Astrocyte (in vitro differentiated cells and primary cell): ENCODE data around the gene SF1. TPM values are rescaled to one million over a fixed set of nuclear protein-coding genes. Genes with fewer than 3 reads are reported as not detected.

Source experiments
- DNase-seq: peaks from one replicate; pipeline ENCODE4 v3.0.0-alpha.2; 2010; ENCODE audit warnings: low read depth
- FAIRE-seq: peaks from 2 replicates; lab custom pipeline; 2011; peaks lifted over from hg19 to GRCh38; lab: Jason Lieb, UNC
- H2AFZ ChIP-seq: 2 replicates; pipeline ENCODE4 v1.6.0; 2012; ENCODE audit warnings: low read depth, low read length, inconsistent platforms
- H3K27ac ChIP-seq: 2 replicates; pipeline ENCODE4 v1.5.1; 2011; ENCODE audit warnings: low read depth, low read length, inconsistent platforms
- H3K27me3 ChIP-seq: 2 replicates; pipeline ENCODE4 v1.6.0; 2011; ENCODE audit warnings: low read length, inconsistent platforms; ENCODE audit not compliant: insufficient read depth
- H3K36me3 ChIP-seq: 2 replicates; pipeline ENCODE4 v1.5.1; 2011; ENCODE audit warnings: low read length, inconsistent platforms; ENCODE audit not compliant: insufficient read depth
- H3K4me1 ChIP-seq: 2 replicates; pipeline ENCODE4 v1.5.1; 2011; ENCODE audit warnings: low read length, inconsistent platforms; ENCODE audit not compliant: insufficient read depth
- H3K4me2 ChIP-seq: 2 replicates; pipeline ENCODE4 v1.6.0; 2012; ENCODE audit warnings: low read length, inconsistent platforms
- H3K4me3 ChIP-seq: 2 replicates; pipeline ENCODE4 v1.5.1; 2011; ENCODE audit warnings: low read depth, mild to moderate bottlenecking, low read length, inconsistent platforms; ENCODE audit not compliant: insufficient read depth
- H3K79me2 ChIP-seq: 2 replicates; pipeline ENCODE4 v1.6.0; 2012; ENCODE audit warnings: mild to moderate bottlenecking, low read length, inconsistent platforms; ENCODE audit not compliant: insufficient read depth
- H3K9ac ChIP-seq: 2 replicates; pipeline ENCODE4 v1.6.0; 2012; ENCODE audit warnings: mild to moderate bottlenecking, low read length, inconsistent platforms
- H3K9me3 ChIP-seq: 2 replicates; pipeline ENCODE4 v1.5.1; 2012; ENCODE audit warnings: low read depth, mild to moderate bottlenecking, low read length, inconsistent platforms; ENCODE audit not compliant: insufficient read depth
- H4K20me1 ChIP-seq: 2 replicates; pipeline ENCODE4 v1.6.0; 2012; ENCODE audit warnings: low read length, inconsistent platforms; ENCODE audit not compliant: insufficient read depth
- H3K27ac Mint-ChIP-seq: one replicate; pipeline ENCODE4 v1.8.0; 2021; ENCODE audit warnings: mild to moderate bottlenecking, mixed read lengths; ENCODE audit not compliant: unreplicated experiment
- H3K27me3 Mint-ChIP-seq: one replicate; pipeline ENCODE4 v1.8.0; 2021; ENCODE audit warnings: low read depth, mixed read lengths; ENCODE audit not compliant: unreplicated experiment
- H3K36me3 Mint-ChIP-seq: one replicate; pipeline ENCODE4 v1.8.0; 2021; ENCODE audit warnings: low read depth, mixed read lengths; ENCODE audit not compliant: unreplicated experiment
- H3K4me1 Mint-ChIP-seq: one replicate; pipeline ENCODE4 v1.8.0; 2021; ENCODE audit warnings: low read depth, mixed read lengths; ENCODE audit not compliant: unreplicated experiment
- H3K4me3 Mint-ChIP-seq: one replicate; pipeline ENCODE4 v1.8.0; 2021; ENCODE audit warnings: mild to moderate bottlenecking, moderate library complexity, mixed read lengths; ENCODE audit not compliant: unreplicated experiment
- H3K9me3 Mint-ChIP-seq: one replicate; pipeline ENCODE4 v1.8.0; 2021; ENCODE audit warnings: mild to moderate bottlenecking, mixed read lengths; ENCODE audit not compliant: unreplicated experiment
- EZH2 ChIP-seq: IDR thresholded peaks from 2 replicates; pipeline ENCODE4 v1.6.1; 2012; ENCODE audit warnings: mild to moderate bottlenecking, low read length, inconsistent platforms; ENCODE audit not compliant: insufficient read depth
- total RNA-seq: library from RNA; stranded (reverse); gene quantifications from 2 replicates; pipeline ENCODE4 v1.2.1, GENCODE V29; 2021
- TF ChIP-seq, protein P1 (sequence below): IDR thresholded peaks from 2 replicates; pipeline ENCODE4 v1.5.1; 2011; ENCODE audit warnings: low read depth, mild to moderate bottlenecking, inconsistent platforms, low read length, moderate library complexity; ENCODE audit not compliant: insufficient read depth

The SF1 gene
- total RNA-seq, 1 donor from 2014 or later = 215 TPM

DNA sequence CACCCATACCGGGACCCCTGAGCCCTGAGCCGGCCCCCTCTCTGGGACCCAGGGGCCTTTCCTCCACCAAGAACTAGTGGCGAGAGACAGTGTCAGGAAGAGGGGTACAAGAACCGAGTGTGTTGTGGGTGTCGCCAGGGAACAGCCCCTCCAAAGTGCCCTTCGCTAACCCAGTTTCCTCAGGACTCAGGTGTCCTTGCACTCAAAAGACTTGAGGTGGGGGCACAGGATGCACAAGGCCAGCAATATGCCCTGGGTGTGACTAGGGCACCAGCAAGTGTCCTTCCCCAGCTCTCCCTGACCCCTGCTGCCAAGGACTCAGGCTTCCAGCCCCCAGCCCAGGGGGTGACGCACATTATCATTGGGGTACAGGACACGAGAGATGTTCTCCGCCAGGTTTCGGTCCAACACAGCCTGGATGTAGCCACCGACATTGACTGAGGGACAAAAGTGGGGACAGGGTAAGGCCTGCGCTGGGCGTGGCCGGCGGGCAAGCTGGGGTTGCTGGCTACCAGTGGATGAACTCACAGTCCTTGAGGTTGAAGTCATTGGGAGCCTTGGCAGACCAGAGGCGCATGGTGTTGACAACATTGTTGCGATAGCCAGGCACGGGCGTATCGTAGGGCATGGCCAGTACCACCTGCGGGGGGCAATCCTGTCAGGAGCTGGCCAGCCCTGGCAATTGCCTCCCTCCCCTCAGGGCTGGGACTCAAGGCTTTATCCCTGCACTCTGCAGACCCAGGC lies 23.3 kb downstream of the SF1 start:
- H3K79me2 ChIP-seq = no peaks in the 10 kb centered on the region
- H3K4me3 Mint-ChIP-seq = no peak overlapping the region
- H3K9me3 Mint-ChIP-seq = no peaks in the 10 kb centered on the region
- H3K4me1 Mint-ChIP-seq = peaks cover 6% of the 10 kb centered on the region
- no peak for FAIRE-seq
- no peaks in the 10 kb centered on the region for H3K9me3 ChIP-seq
- H3K4me1 ChIP-seq = no peaks in the 10 kb centered on the region
- no peak for DNase-seq
- TF ChIP-seq, protein P1, sequence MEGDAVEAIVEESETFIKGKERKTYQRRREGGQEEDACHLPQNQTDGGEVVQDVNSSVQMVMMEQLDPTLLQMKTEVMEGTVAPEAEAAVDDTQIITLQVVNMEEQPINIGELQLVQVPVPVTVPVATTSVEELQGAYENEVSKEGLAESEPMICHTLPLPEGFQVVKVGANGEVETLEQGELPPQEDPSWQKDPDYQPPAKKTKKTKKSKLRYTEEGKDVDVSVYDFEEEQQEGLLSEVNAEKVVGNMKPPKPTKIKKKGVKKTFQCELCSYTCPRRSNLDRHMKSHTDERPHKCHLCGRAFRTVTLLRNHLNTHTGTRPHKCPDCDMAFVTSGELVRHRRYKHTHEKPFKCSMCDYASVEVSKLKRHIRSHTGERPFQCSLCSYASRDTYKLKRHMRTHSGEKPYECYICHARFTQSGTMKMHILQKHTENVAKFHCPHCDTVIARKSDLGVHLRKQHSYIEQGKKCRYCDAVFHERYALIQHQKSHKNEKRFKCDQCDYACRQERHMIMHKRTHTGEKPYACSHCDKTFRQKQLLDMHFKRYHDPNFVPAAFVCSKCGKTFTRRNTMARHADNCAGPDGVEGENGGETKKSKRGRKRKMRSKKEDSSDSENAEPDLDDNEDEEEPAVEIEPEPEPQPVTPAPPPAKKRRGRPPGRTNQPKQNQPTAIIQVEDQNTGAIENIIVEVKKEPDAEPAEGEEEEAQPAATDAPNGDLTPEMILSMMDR = no peak
- no peak for TF ChIP-seq EZH2
- H3K4me3 ChIP-seq = no peak overlapping the region
- no peaks in the 10 kb centered on the region for H3K27me3 ChIP-seq
- peaks cover 7% of the 10 kb centered on the region for H3K36me3 Mint-ChIP-seq
- no peaks in the 10 kb centered on the region for H3K36me3 ChIP-seq
- H4K20me1 ChIP-seq = peaks cover 3% of the 10 kb centered on the region
- H3K4me2 ChIP-seq = no peak overlapping the region
- H3K9ac ChIP-seq = no peak overlapping the region
- H3K27ac Mint-ChIP-seq = no peak overlapping the region
- H2AFZ ChIP-seq = no peak overlapping the region
- H3K27me3 Mint-ChIP-seq = peaks cover 17% of the 10 kb centered on the region
- H3K27ac ChIP-seq = no peak overlapping the region

- no peak for DNase-seq
- Histone ChIP-seq H3K36me3 (no peaks in the 10 kb centered on the region), H3K4me2 (no peak overlapping the region), H3K27me3 (no peaks in the 10 kb centered on the region), H3K27ac (no peak overlapping the region), H3K79me2 (no peaks in the 10 kb centered on the region), H4K20me1 (no peaks in the 10 kb centered on the region), H3K9me3 (no peaks in the 10 kb centered on the region), H3K4me1 (no peaks in the 10 kb centered on the region), H3K4me3 (no peak overlapping the region), H2AFZ (no peak overlapping the region), H3K9ac (no peak overlapping the region)
- H3K4me1 Mint-ChIP-seq = no peaks in the 10 kb centered on the region
- no peaks in the 10 kb centered on the region for H3K9me3 Mint-ChIP-seq
- H3K27me3 Mint-ChIP-seq = peaks cover 17% of the 10 kb centered on the region
- no peak for TF ChIP-seq EZH2
- TF ChIP-seq, protein P1 = no peak
- no peak overlapping the region for H3K27ac Mint-ChIP-seq
- FAIRE-seq = no peak
- no peak overlapping the region for H3K4me3 Mint-ChIP-seq
- H3K36me3 Mint-ChIP-seq = peaks cover 9% of the 10 kb centered on the region
Measured at GRCh38 chr11:64754124-64754918, 24.0 kb downstream of the SF1 start.
